NCI-H187 treated with DMSO at 0.1 percent for 48 hours (cell line): ENCODE measurements around the gene TMCC3.
"Not testable (repeated sequence)": the region's sequence is repeated elsewhere in the genome, so short reads cannot be mapped to it uniquely, and the experiment has no call there.

Experiments used
- DNase-seq: peaks from one replicate; lab custom pipeline; 2025; lab: John Stamatoyannopoulos, UW

The TMCC3 gene

GRCh38 chr12:94634717-94635116 lies 15.6 kb downstream of the TMCC3 start:
- no peak for DNase-seq

GRCh38 chr12:94633401-94633800 lies 17.0 kb downstream of the TMCC3 start:
- no peak for DNase-seq

GRCh38 chr12:94631058-94631457 lies 19.3 kb downstream of the TMCC3 start:
- DNase-seq: no peak

GRCh38 chr12:94628819-94629472 lies 21.4 kb downstream of the TMCC3 start:
- DNase-seq: no peak

GRCh38 chr12:94628369-94628768 lies 22.0 kb downstream of the TMCC3 start:
- DNase-seq: no peak

GRCh38 chr12:94625531-94625930 lies 24.8 kb downstream of the TMCC3 start:
- DNase-seq: no peak

- DNase-seq: no peak
Observed at GRCh38 chr12:94623161-94623920, 27.0 kb downstream of the TMCC3 start.

- DNase-seq: no peak
Observed at GRCh38 chr12:94622475-94622874, 27.9 kb downstream of the TMCC3 start.

- DNase-seq: no peak
Observed at GRCh38 chr12:94621662-94622359, 28.5 kb downstream of the TMCC3 start.

GRCh38 chr12:94620621-94621020 lies 29.7 kb downstream of the TMCC3 start:
- DNase-seq: no peak

GRCh38 chr12:94618995-94619695 lies 31.2 kb downstream of the TMCC3 start:
- DNase-seq: no peak

GRCh38 chr12:94617101-94617500 lies 33.3 kb downstream of the TMCC3 start:
- DNase-seq: no peak

GRCh38 chr12:94616203-94616729 lies 34.1 kb downstream of the TMCC3 start:
- no peak for DNase-seq

- no peak for DNase-seq
Observed at GRCh38 chr12:94615260-94616181, 34.8 kb downstream of the TMCC3 start.

- no peak for DNase-seq
Observed at GRCh38 chr12:94614288-94614721, 36.1 kb downstream of the TMCC3 start.

GRCh38 chr12:94609917-94610443 lies 40.4 kb downstream of the TMCC3 start:
- DNase-seq: no peak

- DNase-seq: not testable (repeated sequence)
Observed at GRCh38 chr12:94606810-94607209, 43.5 kb downstream of the TMCC3 start.

GRCh38 chr12:94604366-94604698 lies 46.0 kb downstream of the TMCC3 start:
- DNase-seq: no peak

- no peak for DNase-seq
Observed at GRCh38 chr12:94603434-94604365, 46.7 kb downstream of the TMCC3 start.

- no peak for DNase-seq
Observed at GRCh38 chr12:94602024-94602423, 48.3 kb downstream of the TMCC3 start.
